Stomach smooth muscle (tissue), 2 donors: Measurements from ENCODE around the gene VPS13D.

Experiments
- H3K27ac ChIP-seq: one replicate; pipeline ENCODE4 v1.7.0; 2013; ENCODE audit warnings: mild to moderate bottlenecking, low read length, inconsistent platforms
- H3K27me3 ChIP-seq, 2 donors: one replicate each; pipeline ENCODE4 v1.7.0; 2013; ENCODE audit warnings: low read length in 2 of 2; ENCODE audit not compliant: insufficient read depth in 2 of 2, control insufficient read depth in 1 of 2
- H3K36me3 ChIP-seq, 2 donors: one replicate each; pipeline ENCODE4 v1.7.0; 2013; ENCODE audit warnings: low read length in 2 of 2; ENCODE audit not compliant: control insufficient read depth in 2 of 2, insufficient read depth in 2 of 2
- H3K4me1 ChIP-seq: one replicate; pipeline ENCODE4 v1.7.0; 2013; ENCODE audit warnings: low read length; ENCODE audit not compliant: control insufficient read depth, insufficient read depth
- H3K4me3 ChIP-seq, 2 donors: one replicate each; pipeline ENCODE4 v1.7.0; 2013; ENCODE audit warnings: low read length in 2 of 2
- H3K9ac ChIP-seq, 2 donors: one replicate each; pipeline ENCODE4 v1.7.0; 2013; ENCODE audit warnings: low read length in 2 of 2, mild to moderate bottlenecking in 1 of 2
- H3K9me3 ChIP-seq, 2 donors: one replicate each; pipeline ENCODE4 v1.7.0; 2013; ENCODE audit warnings: low read length in 2 of 2; ENCODE audit not compliant: control insufficient read depth in 2 of 2
- donor health status: healthy.
- donor health status: Pancreatic carcinoma.

VPS13D gene

GRCh38 chr1:12413664-12414410 is 184.0 kb downstream of the VPS13D start:
- H3K27ac ChIP-seq: no peak overlapping the region
- no peak overlapping the region for H3K4me3 ChIP-seq
- no peaks in the 10 kb centered on the region for H3K27me3 ChIP-seq
- H3K36me3 ChIP-seq: peaks cover 13 to 16% of the 10 kb centered on the region in 2 donors
- H3K9me3 ChIP-seq: no peaks in the 10 kb centered on the region
- peaks cover 5% of the 10 kb centered on the region for H3K4me1 ChIP-seq
- no peak overlapping the region for H3K9ac ChIP-seq

DNA sequence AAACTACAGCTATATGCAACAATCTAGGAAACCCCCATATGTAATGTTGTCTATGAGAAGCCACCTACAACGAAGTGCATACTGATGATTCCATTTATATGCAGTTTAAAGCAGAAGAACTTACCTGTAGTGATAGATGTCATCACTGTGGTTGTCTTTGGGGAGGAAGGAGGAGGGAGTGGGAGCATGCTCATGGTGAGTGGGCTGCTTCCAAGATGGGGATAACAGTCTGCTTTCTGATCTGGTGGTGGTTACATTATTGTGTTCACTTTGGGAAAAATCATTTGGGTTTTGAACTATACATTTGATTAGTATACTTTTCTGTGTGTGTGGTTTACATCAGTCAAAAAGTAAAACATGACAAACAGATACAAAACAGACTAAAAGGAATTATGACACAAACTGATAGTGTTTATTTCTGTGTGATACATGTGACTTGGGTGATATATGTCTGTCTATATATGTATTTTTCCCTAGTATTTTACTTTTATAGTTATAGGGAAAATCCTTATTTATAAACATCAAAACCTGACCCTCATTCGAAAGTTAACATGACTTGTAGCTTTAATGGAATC is 184.7 kb downstream of the VPS13D start:
- no peaks in the 10 kb centered on the region for H3K9me3 ChIP-seq
- no peaks in the 10 kb centered on the region for H3K27me3 ChIP-seq
- no peak overlapping the region for H3K9ac ChIP-seq
- peaks cover 18 to 19% of the 10 kb centered on the region in 2 donors for H3K36me3 ChIP-seq
- no peak overlapping the region for H3K27ac ChIP-seq
- H3K4me3 ChIP-seq: no peak overlapping the region
- peaks cover 4% of the 10 kb centered on the region for H3K4me1 ChIP-seq

DNA sequence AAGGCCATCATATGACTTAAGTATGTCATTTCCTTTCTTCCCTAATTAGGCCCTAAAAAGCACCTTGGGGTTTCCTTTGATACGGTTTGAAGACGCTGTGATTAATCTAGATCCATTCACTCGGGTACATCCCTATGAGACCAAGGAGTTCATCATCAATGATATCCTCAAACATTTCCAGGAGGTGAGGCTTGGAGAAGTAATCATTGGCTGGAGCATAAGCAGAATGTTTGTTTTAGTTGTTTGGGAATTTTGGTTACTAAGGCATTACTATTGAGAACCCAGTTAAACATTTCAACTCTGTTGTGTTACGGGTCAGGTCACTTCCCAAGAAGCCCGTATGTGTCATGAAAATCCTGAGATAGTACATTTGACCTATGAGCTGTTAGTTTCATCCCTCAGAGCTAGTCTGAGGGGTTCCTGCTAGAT is 185.2 kb downstream of the VPS13D start:
- Histone ChIP-seq H3K27ac (no peak overlapping the region), H3K9me3 (no peaks in the 10 kb centered on the region), H3K4me1 (no peaks in the 10 kb centered on the region), H3K36me3 (peaks cover 18 to 21% of the 10 kb centered on the region in 2 donors), H3K27me3 (no peaks in the 10 kb centered on the region), H3K9ac (no peak overlapping the region), H3K4me3 (no peak overlapping the region)

DNA sequence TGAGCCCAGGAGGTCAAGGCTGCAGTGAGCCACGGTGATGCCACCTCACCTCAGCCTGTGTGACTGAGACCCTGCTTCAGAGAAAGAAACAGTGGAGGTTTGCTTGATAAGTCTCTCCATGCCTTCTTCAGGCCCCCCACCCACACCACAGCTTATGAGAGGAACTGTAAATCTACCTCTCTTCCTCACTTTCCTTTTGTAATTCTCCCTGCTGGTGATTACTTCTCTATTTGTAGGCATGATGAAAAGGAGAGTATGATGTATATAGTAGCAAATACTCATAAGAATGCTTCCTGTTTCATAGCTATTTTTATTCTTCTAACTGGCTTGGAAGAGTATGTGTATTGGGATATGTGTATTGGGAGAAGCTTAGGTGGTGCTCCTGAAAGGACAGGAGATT is 186.3 kb downstream of the VPS13D start:
- H3K36me3 ChIP-seq: peaks cover 18 to 21% of the 10 kb centered on the region in 2 donors
- H3K9ac ChIP-seq: no peak overlapping the region
- H3K9me3 ChIP-seq: no peaks in the 10 kb centered on the region
- H3K4me3 ChIP-seq: no peak overlapping the region
- H3K4me1 ChIP-seq: no peaks in the 10 kb centered on the region
- no peaks in the 10 kb centered on the region for H3K27me3 ChIP-seq
- no peak overlapping the region for H3K27ac ChIP-seq

DNA sequence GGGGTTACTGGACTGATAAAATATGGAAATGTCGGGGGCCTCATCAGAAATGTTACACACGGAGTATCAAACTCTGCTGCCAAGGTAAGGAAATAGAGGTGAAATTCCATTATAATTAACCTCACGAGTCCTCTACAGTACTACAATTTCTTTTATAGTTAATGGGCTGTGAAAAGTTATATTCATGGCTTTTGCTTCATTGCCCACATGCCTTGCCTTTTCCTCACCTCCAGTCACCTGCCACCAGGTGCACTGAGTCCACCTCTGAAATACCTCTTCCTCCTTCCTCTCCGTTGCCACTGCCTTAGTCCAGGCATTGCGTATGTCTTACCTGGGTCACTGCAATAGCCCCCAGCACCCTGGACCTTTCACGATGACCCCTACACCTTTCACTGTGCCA is 186.9 kb downstream of the VPS13D start:
- no peaks in the 10 kb centered on the region for H3K9me3 ChIP-seq
- H3K4me3 ChIP-seq: no peak overlapping the region
- no peak overlapping the region for H3K9ac ChIP-seq
- H3K27me3 ChIP-seq: no peaks in the 10 kb centered on the region
- H3K36me3 ChIP-seq: peaks cover 18 to 21% of the 10 kb centered on the region in 2 donors
- no peak overlapping the region for H3K27ac ChIP-seq
- no peaks in the 10 kb centered on the region for H3K4me1 ChIP-seq

GRCh38 chr1:12417389-12417788 is 187.6 kb downstream of the VPS13D start:
- Histone ChIP-seq H3K27ac (no peak overlapping the region), H3K27me3 (no peaks in the 10 kb centered on the region), H3K9me3 (no peaks in the 10 kb centered on the region), H3K9ac (no peak overlapping the region), H3K36me3 (peaks cover 18 to 21% of the 10 kb centered on the region in 2 donors), H3K4me1 (no peaks in the 10 kb centered on the region), H3K4me3 (no peak overlapping the region)

GRCh38 chr1:12420171-12420570 is 190.3 kb downstream of the VPS13D start:
- Histone ChIP-seq H3K27ac (no peak overlapping the region), H3K4me3 (no peak overlapping the region), H3K9me3 (no peaks in the 10 kb centered on the region), H3K9ac (no peak overlapping the region), H3K27me3 (no peaks in the 10 kb centered on the region), H3K36me3 (peaks cover 18 to 21% of the 10 kb centered on the region in 2 donors), H3K4me1 (no peaks in the 10 kb centered on the region)

DNA sequence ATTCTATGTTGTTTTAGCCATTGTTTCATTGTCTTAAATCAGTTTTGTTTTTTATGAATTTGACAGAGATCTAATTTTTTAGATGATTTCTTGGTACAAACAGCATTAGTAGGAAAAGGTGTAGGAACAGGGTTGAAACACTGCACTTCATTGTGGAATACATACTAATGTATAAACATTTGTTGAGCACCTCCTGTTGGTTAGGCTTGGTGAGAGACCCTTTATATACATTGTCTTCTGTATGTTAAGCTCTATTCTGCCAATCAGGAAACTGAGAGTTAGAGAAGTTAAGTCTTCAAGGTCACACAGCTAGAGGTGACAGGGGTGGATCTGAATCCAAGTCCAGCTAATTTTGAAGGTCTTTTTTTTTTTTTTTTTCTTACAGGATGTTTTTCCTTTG is 192.7 kb downstream of the VPS13D start:
- H3K4me1 ChIP-seq: no peaks in the 10 kb centered on the region
- H3K27ac ChIP-seq: no peak overlapping the region
- no peak overlapping the region for H3K4me3 ChIP-seq
- H3K9me3 ChIP-seq: no peaks in the 10 kb centered on the region
- H3K27me3 ChIP-seq: no peaks in the 10 kb centered on the region
- peaks cover 8 to 9% of the 10 kb centered on the region in 2 donors for H3K36me3 ChIP-seq
- H3K9ac ChIP-seq: no peak overlapping the region

DNA sequence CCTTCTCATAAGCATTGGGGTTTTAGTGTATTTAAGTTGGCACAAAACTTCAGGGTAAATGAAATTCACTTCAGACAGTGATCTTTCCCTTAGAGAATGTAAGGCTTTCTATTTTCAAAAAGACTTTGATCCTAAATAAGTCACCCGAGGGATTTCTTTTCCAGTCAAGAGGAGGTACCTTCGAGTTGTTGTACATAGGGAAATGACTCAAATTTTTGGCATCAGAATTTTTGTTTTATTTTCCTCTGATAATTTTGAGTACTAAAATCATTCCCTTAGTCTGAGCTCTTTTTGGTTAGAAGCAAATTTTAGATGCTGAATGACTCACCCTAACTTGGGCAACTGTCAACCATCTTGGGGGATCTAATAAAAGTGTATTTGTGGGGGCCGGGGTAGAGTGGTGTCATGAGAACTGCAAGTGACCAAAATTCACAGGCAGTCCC is 194.3 kb downstream of the VPS13D start:
- Histone ChIP-seq H3K36me3 (peaks cover 2 to 6% of the 10 kb centered on the region in 2 donors), H3K4me3 (no peak overlapping the region), H3K9ac (no peak overlapping the region), H3K27me3 (no peaks in the 10 kb centered on the region), H3K4me1 (no peaks in the 10 kb centered on the region), H3K9me3 (no peaks in the 10 kb centered on the region), H3K27ac (no peak overlapping the region)

GRCh38 chr1:12424793-12425192 is 195.0 kb downstream of the VPS13D start:
- H3K9me3 ChIP-seq: no peaks in the 10 kb centered on the region
- no peaks in the 10 kb centered on the region for H3K27me3 ChIP-seq
- H3K4me3 ChIP-seq: no peak overlapping the region
- no peaks in the 10 kb centered on the region for H3K36me3 ChIP-seq
- no peak overlapping the region for H3K27ac ChIP-seq
- no peaks in the 10 kb centered on the region for H3K4me1 ChIP-seq
- no peak overlapping the region for H3K9ac ChIP-seq

DNA sequence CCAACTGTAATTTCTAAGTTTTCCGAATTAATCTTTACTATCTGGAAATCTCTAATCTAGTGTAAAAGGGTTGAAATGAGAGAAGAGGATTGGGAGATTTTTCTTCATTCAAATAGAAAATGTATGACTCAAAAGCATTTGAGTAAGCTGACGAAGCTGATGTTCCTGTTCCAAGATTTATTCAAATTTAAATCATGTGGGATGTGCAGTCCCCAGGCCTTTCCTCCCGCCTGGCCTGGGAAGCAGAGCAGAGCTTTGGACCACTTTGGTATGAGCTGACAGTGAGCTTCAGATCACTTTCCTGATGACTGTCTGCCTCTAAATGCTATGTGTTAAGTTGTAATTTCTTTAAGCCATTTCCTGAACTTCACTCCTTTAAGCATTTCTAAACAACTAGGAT is 196.2 kb downstream of the VPS13D start:
- H3K27ac ChIP-seq: no peak overlapping the region
- no peak overlapping the region for H3K9ac ChIP-seq
- no peak overlapping the region for H3K4me3 ChIP-seq

More for the DNA sequence above, 196.2 kb downstream of the VPS13D start:
- Histone ChIP-seq H3K9me3 (no peaks in the 10 kb centered on the region), H3K27me3 (no peaks in the 10 kb centered on the region), H3K36me3 (no peaks in the 10 kb centered on the region), H3K4me1 (no peaks in the 10 kb centered on the region)
